GM12891 (cell line): ENCODE measurements around the gene GGT1.

Experiments used
- POLR2A ChIP-seq: IDR thresholded peaks from 2 replicates; pipeline ENCODE4 v1.6.1; 2011; ENCODE audit warnings: low read depth, low read length, control low read depth
- POLR2AphosphoS5 ChIP-seq: IDR thresholded peaks from 2 replicates; pipeline ENCODE4 v1.6.1; 2011; ENCODE audit warnings: low read depth, low read length, control low read depth

DNA sequence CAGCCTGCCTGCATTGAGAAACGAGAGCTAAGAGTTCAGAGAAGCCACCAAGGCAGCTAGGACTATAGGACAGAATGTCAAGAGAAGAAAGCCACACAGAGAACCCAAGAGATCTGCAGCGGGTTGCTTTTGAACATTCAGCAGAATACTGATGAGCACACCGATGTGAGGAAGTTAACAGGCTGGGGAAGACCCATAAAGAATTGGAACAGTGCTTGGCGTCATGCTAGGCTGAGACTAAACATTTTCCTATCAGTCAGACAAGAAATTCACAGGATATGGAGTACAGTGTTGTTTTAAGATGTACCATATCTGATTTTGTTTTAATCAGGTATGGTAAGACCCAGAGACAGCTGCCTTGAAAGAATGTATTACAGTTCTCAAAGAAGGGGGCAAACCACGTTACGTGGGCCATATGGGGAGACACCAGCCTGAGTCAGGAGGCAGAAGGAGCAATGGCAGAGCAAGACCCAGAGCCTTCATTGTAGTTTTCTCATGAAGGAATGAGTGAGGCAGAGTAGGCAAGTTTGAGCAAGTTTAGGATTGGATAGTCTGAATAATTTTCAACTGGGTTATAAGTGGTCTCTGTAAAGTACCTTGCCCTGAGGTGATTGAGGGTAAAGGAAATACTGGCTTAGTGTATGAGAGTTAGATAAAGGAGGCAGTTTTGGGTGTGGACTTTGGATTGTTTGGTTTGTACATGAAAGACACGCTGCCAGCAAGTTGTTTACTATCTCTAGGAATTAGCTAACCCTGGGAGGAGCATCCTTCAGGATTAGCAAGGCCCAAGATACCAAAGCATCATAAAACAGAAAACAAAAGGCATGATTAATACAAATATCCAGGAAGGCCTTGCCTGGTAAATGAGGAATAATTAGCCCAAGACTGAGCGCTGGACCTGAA, 24.4 kb upstream of the GGT1 start:
- TF ChIP-seq POLR2AphosphoS5 (no peak; the same call in 1 of the 2 replicates), POLR2A (no peak)
